ENCODE results near the gene PKDCC.

DNA sequence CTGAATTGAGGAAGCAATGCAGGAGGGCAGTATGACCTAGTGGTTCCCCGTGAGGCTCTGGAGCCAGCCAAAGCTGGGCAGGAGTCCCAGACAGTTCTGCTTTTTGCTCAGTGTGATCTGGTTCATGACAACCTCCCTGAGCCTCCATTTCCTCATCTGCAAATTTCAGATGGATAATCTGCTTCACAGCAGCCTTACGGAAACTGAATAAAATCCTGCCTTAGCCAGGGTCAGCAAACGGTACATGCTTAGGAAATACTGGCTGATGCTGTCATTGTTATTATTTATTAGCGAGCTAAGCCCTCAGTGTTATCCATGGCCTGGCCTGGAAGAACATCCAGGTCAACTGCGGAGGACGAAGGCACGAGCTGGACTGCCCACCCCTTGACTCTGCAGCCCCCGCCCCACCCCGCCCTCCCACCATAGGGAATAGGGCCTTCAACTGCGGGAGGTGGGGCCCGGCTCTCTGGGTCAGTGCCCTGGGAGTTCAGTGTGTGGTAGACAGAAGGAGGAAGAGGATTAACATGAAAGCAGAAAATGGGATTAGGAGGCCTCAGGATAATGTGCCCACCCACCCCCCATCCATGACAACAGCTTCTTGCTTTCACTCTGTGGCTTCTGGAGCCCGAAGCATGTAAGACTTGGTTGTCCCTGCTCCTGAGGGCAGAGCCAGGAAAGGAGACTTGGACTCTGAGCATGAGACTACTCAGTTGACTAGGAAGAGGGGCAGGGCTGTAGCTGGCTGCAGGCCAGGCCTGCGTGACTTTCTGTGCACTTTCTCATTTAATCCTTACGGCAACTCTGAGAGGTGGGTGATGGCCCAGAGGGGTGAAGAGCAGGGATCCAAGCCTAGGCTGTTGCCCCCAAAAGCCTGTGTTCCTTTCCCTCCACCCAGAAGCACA, 13.1 kb downstream of the PKDCC start:
- TF ChIP-seq, protein P1, sequence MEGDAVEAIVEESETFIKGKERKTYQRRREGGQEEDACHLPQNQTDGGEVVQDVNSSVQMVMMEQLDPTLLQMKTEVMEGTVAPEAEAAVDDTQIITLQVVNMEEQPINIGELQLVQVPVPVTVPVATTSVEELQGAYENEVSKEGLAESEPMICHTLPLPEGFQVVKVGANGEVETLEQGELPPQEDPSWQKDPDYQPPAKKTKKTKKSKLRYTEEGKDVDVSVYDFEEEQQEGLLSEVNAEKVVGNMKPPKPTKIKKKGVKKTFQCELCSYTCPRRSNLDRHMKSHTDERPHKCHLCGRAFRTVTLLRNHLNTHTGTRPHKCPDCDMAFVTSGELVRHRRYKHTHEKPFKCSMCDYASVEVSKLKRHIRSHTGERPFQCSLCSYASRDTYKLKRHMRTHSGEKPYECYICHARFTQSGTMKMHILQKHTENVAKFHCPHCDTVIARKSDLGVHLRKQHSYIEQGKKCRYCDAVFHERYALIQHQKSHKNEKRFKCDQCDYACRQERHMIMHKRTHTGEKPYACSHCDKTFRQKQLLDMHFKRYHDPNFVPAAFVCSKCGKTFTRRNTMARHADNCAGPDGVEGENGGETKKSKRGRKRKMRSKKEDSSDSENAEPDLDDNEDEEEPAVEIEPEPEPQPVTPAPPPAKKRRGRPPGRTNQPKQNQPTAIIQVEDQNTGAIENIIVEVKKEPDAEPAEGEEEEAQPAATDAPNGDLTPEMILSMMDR (IDR thresholded peaks at IDR 0.05): no peak
- no peak for TF ChIP-seq POLR2A (IDR thresholded peaks at IDR 0.05)
